GM18867 (cell line): ENCODE measurements around the gene MICAL3.

Experiments
- ATAC-seq: cut with Tn5 transposase; IDR thresholded peaks from one replicate; pipeline ENCODE4 v1.9.1; 2021; ENCODE audit warnings: mild to moderate bottlenecking, moderate library complexity; ENCODE audit not compliant: unreplicated experiment

MICAL3 gene

DNA sequence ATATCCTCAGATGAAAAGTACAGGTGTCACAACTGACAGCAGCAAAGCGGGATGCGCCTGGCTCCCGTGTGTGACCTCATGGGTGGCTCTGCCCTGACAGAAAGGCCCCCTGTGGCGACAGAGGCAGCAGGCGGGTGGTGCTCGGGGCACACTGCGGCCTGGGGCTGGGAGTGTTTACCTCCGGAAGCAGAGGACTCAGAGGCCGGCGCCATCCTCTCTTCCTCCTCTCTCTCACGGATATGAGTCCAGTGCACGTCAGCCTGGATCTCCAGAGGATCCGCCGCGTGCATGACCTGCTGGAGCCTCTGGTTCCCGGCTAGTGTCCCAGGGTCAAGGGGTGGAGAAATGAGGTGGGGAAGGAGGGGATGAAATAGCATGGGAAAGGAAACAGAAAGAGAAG lies 196.9 kb downstream of the MICAL3 start:
- ATAC-seq: no peak

DNA sequence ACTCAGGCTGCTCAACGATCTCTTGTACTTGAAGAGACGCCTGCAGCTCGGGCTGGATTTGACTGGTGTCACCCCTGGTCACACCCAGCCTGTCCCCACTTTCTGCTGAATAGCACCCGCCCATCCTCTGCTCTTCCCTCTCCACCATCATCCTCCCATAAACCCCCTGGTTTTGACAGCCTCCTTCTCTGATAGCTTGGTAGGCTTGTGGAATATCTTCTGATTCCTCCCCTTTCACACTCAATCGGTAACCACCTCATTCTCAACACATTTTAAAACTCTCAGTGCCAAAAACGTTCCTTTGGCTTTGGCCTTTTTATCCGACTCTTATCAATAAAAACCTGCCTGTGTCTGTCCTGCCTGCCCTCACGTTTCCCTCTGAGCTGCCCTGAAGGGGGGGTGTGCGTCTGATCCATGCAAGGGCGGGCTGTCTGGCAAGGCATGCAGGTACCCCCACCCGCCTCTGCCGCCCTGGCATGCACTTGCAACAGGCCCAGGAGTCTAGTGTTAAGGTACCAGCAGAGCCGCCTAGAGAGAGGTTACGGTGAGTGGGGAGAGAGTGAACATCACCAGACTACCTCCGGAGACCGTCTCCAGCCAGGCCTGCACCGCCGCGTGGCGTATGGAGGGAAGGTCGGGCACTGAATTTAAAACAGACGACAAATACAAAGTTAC lies 198.3 kb downstream of the MICAL3 start:
- no peak for ATAC-seq

- no peak for ATAC-seq
These were observed 199.9 kb downstream of the MICAL3 start for GRCh38 chr22:17824457-17824856.

DNA sequence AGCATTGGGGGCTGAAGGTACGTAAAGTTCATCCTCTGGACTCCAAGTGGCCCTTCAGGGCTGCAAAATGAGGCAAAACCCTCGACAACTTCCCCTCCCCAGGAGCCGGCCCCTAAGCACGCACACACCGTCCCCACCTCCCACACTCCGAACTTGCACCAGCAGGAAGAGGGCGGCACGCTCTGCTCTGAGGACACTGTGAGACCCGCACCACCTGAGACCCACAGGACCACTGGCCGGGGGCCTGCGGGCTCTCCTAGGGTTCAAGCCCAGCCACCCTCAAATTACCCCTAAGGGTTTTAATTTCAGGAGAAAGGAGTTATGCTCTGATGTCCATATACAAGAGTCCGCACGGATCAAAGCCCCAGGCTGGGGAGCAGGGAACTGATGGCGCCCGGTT lies 200.4 kb downstream of the MICAL3 start:
- no peak for ATAC-seq

- ATAC-seq: no peak
These were observed 201.1 kb downstream of the MICAL3 start for GRCh38 chr22:17823226-17823625.

DNA sequence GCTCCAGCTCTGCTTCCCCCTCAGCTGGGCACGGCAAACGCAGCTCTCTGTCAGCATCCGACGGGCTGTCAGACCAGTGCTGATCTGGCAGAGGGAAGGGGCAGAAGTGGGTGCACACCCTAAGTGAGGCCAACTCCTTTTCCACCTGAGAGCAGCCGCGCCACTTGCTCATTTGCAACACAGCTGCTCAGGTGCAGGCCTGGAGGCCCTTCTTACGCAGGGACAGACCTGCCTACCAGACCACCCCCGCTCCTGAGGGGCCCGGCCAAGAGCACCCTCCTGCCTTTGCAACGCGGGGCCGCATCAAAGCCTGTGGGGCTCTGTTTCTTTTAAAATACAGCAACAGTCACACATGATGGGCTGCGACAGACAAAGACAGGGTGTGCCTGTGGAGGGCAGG lies 202.3 kb downstream of the MICAL3 start:
- ATAC-seq: no peak

DNA sequence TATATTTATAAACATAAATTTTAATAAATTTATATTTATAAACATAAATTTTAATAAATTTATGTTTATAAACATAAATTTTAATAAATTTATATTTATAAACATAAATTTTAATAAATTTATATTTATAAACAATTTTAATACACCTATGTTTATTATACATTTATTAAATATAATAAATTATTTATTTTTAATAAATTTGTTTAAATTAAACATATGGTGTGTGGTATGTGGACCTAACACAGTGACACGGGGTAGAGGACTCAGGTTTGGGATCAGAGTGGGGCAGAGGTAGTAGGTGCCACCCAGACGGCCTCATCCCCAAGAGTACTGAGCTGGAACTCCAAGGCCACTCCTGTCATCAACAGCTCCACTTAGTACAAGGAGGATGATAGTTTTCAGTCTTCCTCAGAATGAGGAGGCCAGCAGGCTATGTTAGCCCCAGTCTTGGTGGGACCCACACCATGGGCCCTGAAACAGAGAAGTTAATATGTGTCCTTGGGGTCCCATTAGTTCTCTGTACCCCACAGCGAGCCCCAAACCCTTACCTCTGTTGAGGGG lies 203.4 kb downstream of the MICAL3 start:
- no peak for ATAC-seq

DNA sequence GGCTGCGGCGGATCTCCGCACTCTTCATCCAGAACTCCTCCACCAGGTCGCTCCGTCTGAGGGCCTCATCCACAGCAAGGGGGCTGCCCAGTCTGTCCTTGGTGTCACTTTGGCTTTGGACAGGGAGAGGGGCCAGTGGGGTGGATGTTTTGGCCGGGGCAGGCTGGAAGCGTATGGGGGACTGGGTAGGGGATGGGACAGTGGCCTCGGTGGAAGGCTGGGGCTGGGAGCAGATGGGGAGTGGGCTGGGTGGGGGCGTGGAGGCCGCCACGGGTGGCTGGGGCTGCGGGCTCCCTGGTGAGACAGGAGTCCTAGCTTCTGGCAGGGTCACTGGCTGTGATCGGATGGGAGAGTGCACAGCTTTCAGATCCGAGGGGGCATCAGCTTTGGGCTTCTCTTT lies 205.7 kb downstream of the MICAL3 start:
- ATAC-seq: no peak

- ATAC-seq: no peak
These were observed 206.2 kb downstream of the MICAL3 start for GRCh38 chr22:17818180-17818579.

GRCh38 chr22:17817511-17818065 lies 206.8 kb downstream of the MICAL3 start:
- no peak for ATAC-seq

- no peak for ATAC-seq
These were observed 207.3 kb downstream of the MICAL3 start for GRCh38 chr22:17817079-17817478.

GRCh38 chr22:17816649-17817048 lies 207.7 kb downstream of the MICAL3 start:
- ATAC-seq: no peak

DNA sequence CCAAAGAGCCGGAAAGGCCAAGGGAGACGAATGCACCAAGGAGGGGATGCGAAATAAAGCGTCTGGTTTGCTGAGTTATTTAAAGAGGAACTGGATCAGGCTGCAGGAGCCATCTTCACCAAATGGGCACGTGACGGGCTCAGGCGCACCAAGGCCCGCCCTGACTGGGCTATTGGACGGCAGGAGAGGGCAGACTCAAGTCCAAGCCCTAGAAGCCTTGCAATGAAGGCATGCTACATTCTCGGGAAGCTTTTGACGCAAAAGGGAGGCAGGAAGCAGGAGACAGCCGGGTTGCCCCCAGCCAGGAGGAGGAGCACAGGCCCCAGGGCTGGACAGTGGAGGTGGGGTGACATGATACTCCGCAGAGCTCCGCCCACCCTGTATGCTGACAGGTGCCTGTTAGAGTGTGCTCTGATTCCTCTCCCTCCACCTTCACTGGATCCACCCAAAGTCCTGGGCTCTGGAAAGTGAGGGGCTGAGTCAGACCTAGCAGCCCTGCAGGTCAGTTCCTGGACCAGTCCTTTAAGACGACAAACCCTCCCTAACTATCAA lies 208.6 kb downstream of the MICAL3 start:
- ATAC-seq: no peak

GRCh38 chr22:17814830-17815229 lies 209.5 kb downstream of the MICAL3 start:
- ATAC-seq: no peak

DNA sequence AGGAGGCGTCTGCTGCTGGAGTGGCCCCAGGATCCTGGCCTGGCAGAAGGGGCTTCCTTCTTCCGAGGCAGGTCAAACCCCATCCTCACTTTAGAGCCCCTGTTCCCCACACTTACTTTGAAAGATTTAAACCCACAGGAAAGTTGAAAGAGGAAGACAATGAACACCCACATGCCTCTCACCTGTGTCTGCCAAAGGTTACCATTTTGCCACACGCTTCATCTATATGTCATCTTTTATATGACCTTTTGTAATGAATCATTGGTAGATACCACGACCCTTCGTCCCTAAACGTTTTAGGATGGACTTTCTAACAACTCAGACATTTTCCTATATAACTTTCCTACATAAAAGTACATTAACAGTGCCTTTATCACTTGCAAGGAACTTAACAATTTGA lies 210.3 kb downstream of the MICAL3 start:
- no peak for ATAC-seq

DNA sequence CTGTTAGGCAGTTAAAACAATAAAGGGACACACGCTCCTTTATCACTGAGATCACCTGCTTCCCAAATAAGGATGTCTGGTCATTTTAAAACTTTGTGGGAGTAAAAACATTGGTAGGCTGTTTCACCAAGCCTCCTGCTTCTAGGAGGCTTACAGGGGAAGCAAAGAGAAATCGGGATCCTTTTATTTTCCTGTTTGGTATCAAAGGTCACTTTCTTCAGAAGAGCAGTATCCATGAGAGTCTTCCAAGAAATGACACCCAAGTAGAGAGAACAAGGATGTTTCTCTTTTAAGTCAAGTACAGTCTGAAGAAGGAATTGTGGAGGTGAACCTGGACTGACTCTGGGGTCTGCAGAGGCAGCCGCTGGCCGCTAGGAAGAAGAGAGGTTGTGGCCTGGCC lies 213.2 kb downstream of the MICAL3 start:
- ATAC-seq: no peak

DNA sequence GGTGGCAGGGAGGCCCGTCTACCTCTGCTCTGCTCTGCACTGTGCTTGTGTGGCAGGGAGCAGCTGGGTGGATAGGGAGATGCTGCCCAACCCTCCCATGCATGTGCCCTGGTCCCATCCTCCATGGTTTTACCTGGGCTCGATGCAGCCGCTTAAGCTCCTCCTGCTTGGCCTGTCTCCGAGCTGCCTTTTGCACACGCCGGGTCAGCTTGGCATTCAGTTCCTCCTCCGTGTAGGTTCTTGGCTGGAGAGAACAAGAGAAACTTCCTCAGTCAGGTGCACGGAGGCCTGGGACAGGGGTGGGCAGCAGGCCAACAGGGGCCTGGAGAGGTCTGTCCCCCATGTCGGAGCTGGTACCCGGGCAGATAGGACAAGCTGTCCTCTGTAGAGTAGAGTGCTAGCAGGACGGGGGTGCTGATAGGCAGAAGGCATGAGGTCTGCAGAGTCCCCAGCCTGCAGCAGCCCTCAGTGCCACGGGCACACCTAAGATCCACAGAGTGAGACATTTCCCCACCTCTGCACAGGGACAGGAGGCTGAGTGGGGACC lies 213.7 kb downstream of the MICAL3 start:
- no peak for ATAC-seq

DNA sequence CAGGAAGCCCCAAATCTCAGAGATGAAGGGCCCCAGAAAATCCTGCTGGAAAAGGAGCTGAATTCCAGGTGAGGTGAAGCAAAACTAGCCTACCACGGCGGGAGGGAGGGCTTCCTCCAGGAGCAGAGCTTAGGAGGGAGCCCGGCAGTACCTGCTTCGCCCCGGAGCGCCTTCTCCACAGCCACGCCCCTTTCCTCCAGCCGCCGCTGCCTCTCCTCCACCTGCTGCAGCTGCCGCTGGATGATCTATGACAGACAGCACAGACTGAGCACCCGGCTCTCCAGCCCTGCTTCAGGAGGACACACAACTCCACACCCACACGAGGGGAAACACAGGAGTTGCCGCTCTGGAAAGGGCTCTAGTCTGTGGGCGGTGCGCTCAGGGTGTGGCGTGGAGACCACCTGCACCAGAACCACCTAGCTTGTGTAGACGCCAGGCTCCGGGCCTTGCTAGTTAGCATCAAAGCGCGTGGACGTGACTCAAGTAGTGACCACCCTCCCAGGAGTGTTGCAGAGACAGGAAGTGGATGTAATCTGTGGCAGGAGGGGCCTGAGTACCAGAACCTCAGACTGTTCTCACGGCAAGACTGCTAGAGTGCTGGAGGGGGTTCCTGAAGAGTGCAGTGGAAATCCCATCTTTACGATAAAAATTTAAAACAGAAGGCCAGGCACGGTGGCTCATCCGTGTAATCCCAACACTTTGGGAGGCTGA lies 215.5 kb downstream of the MICAL3 start:
- ATAC-seq: no peak

GRCh38 chr22:17807578-17808410 lies 216.6 kb downstream of the MICAL3 start:
- ATAC-seq: no peak

DNA sequence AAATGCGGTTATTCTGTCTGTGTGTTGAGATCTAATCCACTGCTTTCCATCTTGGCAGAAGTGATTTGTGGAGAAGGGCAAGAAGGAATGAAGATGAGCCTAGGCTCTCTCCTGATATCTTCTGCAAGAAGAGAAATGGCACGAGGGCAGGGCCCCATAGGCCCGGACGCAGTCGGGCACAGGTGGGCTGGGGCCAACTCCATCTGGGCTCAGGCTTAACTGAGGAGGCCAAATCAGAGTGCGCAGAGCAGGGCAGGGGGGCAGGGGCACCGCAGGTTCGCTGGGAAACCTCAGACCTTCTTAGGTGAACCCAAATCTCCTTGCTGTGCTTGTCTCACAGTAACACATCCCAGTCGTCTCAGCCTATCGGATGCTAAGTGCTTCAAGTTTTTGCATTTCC lies 217.3 kb downstream of the MICAL3 start:
- no peak for ATAC-seq

- ATAC-seq: no peak
These were observed 217.9 kb downstream of the MICAL3 start for GRCh38 chr22:17806437-17806836.
